Activated naive CD4-positive, alpha-beta T cell treated with anti-CD3 and anti-CD28 coated beads, Interleukin-2, amount 10 ng/mL, durations not matched to agents 5 hours and 36 hours (primary cell): Measurements from ENCODE around the gene ZBTB33. TPM values are rescaled to one million over a fixed set of nuclear protein-coding genes. Genes with fewer than 3 reads are reported as not detected.

Experiments
- total RNA-seq, 2 experiments: library from RNA; stranded (reverse); gene quantifications; one replicate each; pipeline ENCODE4 v1.2.3, GENCODE V29; 2021

Gene ZBTB33
- total RNA-seq = 10 to 100 TPM; 18.2 to 18.3 TPM

DNA sequence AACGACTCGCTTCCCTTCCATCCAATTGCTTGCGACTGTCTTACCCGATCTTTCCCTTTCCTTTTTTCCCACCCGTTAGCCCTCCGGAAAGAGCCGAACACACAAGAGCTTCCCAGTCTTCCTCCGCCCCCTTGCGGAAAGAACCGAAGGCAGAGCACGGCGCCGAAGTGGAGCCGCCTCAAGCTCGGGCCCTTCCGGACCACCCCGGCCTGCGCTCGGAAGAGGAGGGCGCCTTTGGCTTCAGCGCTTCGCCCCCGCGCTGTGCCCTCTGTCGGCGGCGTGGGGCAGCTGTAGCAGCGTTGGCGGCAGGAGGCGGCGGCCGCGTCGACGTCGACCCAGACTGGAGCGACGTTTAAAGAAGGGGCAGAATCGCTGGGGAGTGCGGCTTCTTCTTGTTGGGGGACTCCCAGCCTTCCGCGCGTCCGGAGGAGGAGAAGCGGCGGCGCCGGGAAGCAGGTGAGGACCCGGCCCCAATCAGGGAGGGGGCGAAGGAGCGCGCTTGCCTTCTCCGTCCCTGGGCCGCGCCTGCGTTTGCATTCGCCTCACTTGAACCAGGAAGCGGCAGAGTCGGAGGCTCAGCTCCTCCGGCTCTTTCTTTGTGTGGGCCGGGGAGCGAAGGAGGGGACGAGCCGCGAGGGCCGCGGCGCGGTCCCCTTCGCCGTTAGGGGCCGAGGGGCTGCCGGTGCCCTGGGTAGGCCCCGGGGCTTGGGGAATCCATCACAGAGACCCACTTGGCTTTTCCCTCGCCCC, at the start of gene ZBTB33:
Gene ZBTB33 (plus strand): TSS at position 291 of the 750 bp plus-strand sequence. CDS start 2,604 bp downstream, outside the sequence.

Other genes with a start within 250 kb of the ZBTB33 start
- gene RHOXF2B, start 173.1 kb upstream of the ZBTB33 start, total RNA-seq = not detected
- under 1 TPM; 0.53 to 0.55 TPM for gene RHOXF1, start 134.9 kb upstream of the ZBTB33 start, total RNA-seq
- not detected for gene RHOXF2, start 92.2 kb upstream of the ZBTB33 start, total RNA-seq
- gene TMEM255A, start 60.6 kb downstream of the ZBTB33 start, total RNA-seq = not detected
- not detected for gene ATP1B4, start 111.3 kb downstream of the ZBTB33 start, total RNA-seq
- 10 to 100 TPM; 46.1 to 47.5 TPM for gene LAMP2, start 218.5 kb downstream of the ZBTB33 start, total RNA-seq